Measurements from ENCODE around the gene ITGB2.

ITGB2 gene

DNA sequence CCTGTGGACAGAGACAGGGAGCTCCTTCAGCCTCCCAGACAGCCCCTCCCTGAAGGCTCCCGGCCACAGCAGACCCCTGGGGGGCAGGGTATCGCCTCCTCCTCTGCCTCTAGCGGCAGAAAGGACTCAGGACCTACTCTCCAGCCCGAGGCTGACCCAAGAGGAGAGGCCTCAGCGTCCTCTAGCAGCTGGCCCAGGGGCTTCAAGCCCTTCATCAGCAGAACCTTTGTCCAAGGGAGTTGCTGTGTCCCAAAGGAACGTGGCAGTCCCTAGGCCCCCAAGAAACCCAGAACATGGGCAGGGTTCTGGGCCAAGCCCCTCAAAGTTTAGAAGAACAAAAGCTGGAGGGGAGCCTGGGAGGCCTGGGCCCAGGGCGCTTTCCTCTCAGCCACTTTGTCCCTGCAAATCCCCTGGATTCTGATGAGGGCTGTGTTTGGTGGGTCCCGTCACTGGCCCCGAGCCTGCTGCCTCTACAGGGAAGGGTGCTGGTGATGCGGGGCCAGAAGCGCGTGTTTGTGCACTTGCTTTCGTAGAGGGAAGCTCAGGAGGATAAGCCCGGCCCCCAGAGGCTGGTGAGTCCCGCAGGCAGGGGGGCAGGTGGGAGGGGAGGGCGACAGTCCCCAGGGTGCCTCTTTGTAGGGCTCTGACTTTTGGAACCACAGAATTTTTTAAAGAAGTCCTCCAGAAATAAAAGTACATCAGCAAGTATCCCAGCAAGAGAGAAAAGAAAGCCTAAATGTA, 13.3 kb downstream of the ITGB2 start:
- no peaks in the 10 kb centered on the region for H3K36me3 ChIP-seq (ENCODE audit: control insufficient read depth, insufficient read depth, low read length)

DNA sequence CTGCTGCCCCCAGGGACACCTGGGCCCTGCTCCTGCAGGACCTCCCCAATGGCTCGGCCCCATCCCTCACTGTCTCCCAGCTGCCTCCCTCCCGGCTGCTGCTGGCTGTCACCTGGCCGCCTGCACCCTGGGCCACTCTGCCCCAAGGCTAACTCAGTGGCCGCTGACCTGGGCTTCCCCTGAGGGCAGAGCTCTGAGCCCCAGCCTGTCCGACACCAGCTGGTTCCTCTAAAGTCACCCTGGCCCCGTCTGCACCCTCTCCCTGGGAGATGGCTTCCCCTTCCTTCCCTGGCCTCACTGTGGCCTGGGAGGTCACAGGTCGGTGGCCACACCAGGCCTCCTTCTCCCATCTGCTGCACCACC, 15.0 kb downstream of the ITGB2 start:
- Histone ChIP-seq H3K9ac (ENCODE audit: low read length) (no peak overlapping the region), H3K36me3 (ENCODE audit: control insufficient read depth, insufficient read depth, low read length) (peaks cover 7% of the 10 kb centered on the region), H3K27me3 (ENCODE audit: control insufficient read depth, insufficient read depth, low read length) (no peaks in the 10 kb centered on the region), H3K4me3 (ENCODE audit: low read length) (no peak overlapping the region), H3K4me1 (ENCODE audit: control insufficient read depth, insufficient read depth, low read length) (peaks cover 12% of the 10 kb centered on the region), H3K27ac (ENCODE audit: low read depth, low read length) (no peak overlapping the region)

More for the DNA sequence above, 13.3 kb downstream of the ITGB2 start:
- Histone ChIP-seq H3K9ac (ENCODE audit: low read length) (peak overlapping the region; percentile 16), H3K27me3 (ENCODE audit: control insufficient read depth, insufficient read depth, low read length) (no peaks in the 10 kb centered on the region), H3K4me3 (ENCODE audit: low read length) (peak overlapping the region; percentile 2), H3K4me1 (ENCODE audit: control insufficient read depth, insufficient read depth, low read length) (peaks cover 20% of the 10 kb centered on the region), H3K27ac (ENCODE audit: low read depth, low read length) (peak overlapping the region; percentile 33)

- Histone ChIP-seq H3K9ac (ENCODE audit: low read length) (no peak overlapping the region), H3K27ac (ENCODE audit: low read depth, low read length) (no peak overlapping the region), H3K4me3 (ENCODE audit: low read length) (no peak overlapping the region), H3K36me3 (ENCODE audit: control insufficient read depth, insufficient read depth, low read length) (peaks cover 7% of the 10 kb centered on the region), H3K27me3 (ENCODE audit: control insufficient read depth, insufficient read depth, low read length) (no peaks in the 10 kb centered on the region), H3K4me1 (ENCODE audit: control insufficient read depth, insufficient read depth, low read length) (peaks cover 12% of the 10 kb centered on the region)
These were observed 15.5 kb downstream of the ITGB2 start for GRCh38 chr21:44905016-44905727.

DNA sequence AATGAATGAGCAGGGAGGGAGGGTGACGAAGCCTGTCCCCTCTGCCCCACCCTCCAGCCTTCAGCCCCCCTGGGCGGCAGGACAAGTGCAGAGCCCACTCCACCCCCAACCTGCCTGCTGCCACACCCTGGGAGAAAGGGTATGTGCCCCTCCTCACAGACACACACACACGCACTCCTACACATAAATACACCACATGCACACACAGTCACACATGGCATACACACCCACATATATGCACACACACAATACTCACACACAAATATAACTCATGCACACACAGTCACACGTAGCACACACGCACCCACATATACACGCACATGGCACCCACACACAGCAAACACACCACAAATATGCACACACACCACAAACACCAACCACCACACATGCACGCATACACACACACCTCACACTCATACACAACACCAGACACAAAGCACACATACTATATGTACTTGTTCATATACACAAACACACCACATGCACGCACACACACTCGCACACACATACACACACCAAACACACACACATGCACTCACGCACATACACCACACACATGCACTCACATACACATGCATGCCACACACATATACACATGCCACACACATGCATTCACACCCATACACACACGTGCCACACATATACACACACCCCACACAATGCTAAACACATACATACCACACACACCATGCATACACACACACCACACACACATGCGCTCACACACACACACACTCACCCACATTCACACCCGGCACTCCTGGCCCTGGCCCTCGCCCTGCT, 16.4 kb downstream of the ITGB2 start:
- Histone ChIP-seq H3K4me1 (ENCODE audit: control insufficient read depth, insufficient read depth, low read length) (peaks cover 10% of the 10 kb centered on the region), H3K4me3 (ENCODE audit: low read length) (no peak overlapping the region), H3K9ac (ENCODE audit: low read length) (no peak overlapping the region), H3K27ac (ENCODE audit: low read depth, low read length) (no peak overlapping the region), H3K27me3 (ENCODE audit: control insufficient read depth, insufficient read depth, low read length) (no peaks in the 10 kb centered on the region), H3K36me3 (ENCODE audit: control insufficient read depth, insufficient read depth, low read length) (peaks cover 7% of the 10 kb centered on the region)

DNA sequence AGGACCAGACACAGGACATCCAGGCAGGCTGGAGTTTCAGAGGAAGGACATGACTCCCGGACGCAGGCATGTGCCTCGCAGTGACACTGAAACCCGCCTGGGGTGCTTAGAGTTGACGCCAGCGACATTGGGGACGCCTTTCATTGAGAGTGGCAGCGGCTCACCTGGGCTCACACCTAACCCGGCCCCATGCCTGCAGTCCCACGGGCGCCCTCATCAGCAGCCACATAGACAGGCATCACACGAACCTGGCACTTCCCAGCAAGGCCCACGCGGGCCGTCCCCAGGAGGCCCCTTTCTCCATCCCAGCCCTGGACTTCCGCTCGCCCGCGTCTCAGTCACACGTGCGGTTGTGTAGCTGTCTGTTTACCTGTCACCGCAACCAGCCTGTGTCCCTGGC, 17.0 kb downstream of the ITGB2 start:
- H3K4me3 ChIP-seq (ENCODE audit: low read length): no peak overlapping the region
- H3K27ac ChIP-seq (ENCODE audit: low read depth, low read length): no peak overlapping the region
- no peaks in the 10 kb centered on the region for H3K27me3 ChIP-seq (ENCODE audit: control insufficient read depth, insufficient read depth, low read length)
- peaks cover 4% of the 10 kb centered on the region for H3K4me1 ChIP-seq (ENCODE audit: control insufficient read depth, insufficient read depth, low read length)
- H3K9ac ChIP-seq (ENCODE audit: low read length): no peak overlapping the region
- peaks cover 7% of the 10 kb centered on the region for H3K36me3 ChIP-seq (ENCODE audit: control insufficient read depth, insufficient read depth, low read length)

DNA sequence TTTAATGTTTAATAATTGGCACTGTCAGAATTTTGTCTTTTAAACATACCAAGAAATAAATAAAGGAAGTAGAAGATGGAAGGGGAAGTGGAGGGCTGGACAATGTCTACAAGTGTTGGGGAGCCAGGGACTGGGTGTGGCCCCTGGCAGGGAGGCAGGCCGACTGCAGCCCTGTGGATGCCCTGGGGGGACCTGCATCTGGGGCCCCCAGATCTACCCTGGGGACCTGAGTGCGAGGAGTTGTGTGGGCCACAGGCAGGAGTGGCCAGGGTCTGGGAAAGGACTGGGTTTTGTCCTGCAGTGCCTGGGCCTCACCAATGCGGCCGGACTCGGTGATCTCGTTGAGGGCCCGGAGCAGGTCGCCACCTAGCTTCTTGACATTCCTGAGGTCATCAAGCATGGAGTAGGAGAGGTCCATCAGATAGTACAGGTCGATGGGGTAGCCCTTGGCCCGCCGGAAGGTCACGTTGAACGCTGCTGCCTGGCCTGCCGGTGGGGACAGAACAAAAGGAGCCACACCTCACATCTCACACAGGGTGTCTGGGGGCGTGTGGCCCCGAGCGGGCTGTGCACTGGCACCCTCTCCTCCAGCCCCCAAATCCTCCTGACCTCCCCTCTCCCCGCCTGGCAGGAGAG, 17.5 kb downstream of the ITGB2 start:
- H3K36me3 ChIP-seq (ENCODE audit: control insufficient read depth, insufficient read depth, low read length): peaks cover 7% of the 10 kb centered on the region
- no peaks in the 10 kb centered on the region for H3K4me1 ChIP-seq (ENCODE audit: control insufficient read depth, insufficient read depth, low read length)
- H3K9ac ChIP-seq (ENCODE audit: low read length): no peak overlapping the region
- H3K27me3 ChIP-seq (ENCODE audit: control insufficient read depth, insufficient read depth, low read length): no peaks in the 10 kb centered on the region
- H3K27ac ChIP-seq (ENCODE audit: low read depth, low read length): no peak overlapping the region
- H3K4me3 ChIP-seq (ENCODE audit: low read length): no peak overlapping the region

DNA sequence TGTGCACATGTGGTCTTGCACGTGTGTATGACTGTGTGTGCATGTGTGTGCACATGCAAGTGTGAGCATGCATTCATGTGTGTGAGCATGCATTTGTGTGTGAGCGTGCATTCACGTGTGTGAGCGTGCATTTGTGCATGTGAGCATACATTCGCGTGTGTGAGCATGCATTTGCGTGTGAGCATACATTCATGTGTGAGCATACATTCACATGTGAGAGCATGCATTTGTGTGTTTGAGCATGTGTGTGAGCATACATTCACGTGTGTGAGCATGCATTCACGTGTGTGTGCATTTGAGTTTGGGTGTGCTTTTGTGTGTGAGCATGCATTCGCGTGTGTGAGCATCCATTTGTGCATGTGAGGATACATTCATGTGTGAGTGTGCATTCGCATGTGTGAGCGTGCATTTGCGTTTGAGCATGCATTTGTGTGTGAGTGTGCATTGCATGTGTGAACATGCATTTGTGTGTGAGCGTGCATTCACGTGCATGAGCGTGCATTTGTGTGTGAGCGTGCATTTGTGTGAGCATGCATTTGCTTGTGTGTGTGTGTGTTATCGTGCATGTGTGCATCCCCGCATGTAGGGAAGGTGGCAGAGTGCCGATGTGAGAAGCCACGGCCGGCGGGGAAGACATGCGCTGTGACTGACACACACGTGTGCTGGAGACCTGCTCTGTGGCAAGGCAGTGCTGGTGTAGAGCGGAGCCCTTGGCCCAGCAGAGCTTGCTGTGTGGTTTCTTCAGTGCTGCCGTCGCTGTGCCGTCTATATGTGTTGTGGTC, 18.2 kb downstream of the ITGB2 start:
- Histone ChIP-seq H3K27me3 (ENCODE audit: control insufficient read depth, insufficient read depth, low read length) (no peaks in the 10 kb centered on the region), H3K9ac (ENCODE audit: low read length) (no peak overlapping the region), H3K4me1 (ENCODE audit: control insufficient read depth, insufficient read depth, low read length) (no peaks in the 10 kb centered on the region), H3K4me3 (ENCODE audit: low read length) (no peak overlapping the region), H3K36me3 (ENCODE audit: control insufficient read depth, insufficient read depth, low read length) (peaks cover 7% of the 10 kb centered on the region), H3K27ac (ENCODE audit: low read depth, low read length) (no peak overlapping the region)

GRCh38 chr21:44901391-44902074, 19.2 kb downstream of the ITGB2 start:
- Histone ChIP-seq H3K4me3 (ENCODE audit: low read length) (no peak overlapping the region), H3K4me1 (ENCODE audit: control insufficient read depth, insufficient read depth, low read length) (no peaks in the 10 kb centered on the region), H3K27me3 (ENCODE audit: control insufficient read depth, insufficient read depth, low read length) (no peaks in the 10 kb centered on the region), H3K9ac (ENCODE audit: low read length) (no peak overlapping the region), H3K27ac (ENCODE audit: low read depth, low read length) (no peak overlapping the region), H3K36me3 (ENCODE audit: control insufficient read depth, insufficient read depth, low read length) (peaks cover 7% of the 10 kb centered on the region)

GRCh38 chr21:44900559-44901251, 20.0 kb downstream of the ITGB2 start:
- Histone ChIP-seq H3K4me3 (ENCODE audit: low read length) (no peak overlapping the region), H3K4me1 (ENCODE audit: control insufficient read depth, insufficient read depth, low read length) (no peaks in the 10 kb centered on the region), H3K27me3 (ENCODE audit: control insufficient read depth, insufficient read depth, low read length) (no peaks in the 10 kb centered on the region), H3K27ac (ENCODE audit: low read depth, low read length) (no peak overlapping the region), H3K36me3 (ENCODE audit: control insufficient read depth, insufficient read depth, low read length) (peaks cover 7% of the 10 kb centered on the region), H3K9ac (ENCODE audit: low read length) (no peak overlapping the region)

- H3K9ac ChIP-seq (ENCODE audit: low read length): no peak overlapping the region
- H3K4me1 ChIP-seq (ENCODE audit: control insufficient read depth, insufficient read depth, low read length): no peaks in the 10 kb centered on the region
- no peaks in the 10 kb centered on the region for H3K27me3 ChIP-seq (ENCODE audit: control insufficient read depth, insufficient read depth, low read length)
- H3K4me3 ChIP-seq (ENCODE audit: low read length): no peak overlapping the region
- peaks cover 7% of the 10 kb centered on the region for H3K36me3 ChIP-seq (ENCODE audit: control insufficient read depth, insufficient read depth, low read length)
- no peak overlapping the region for H3K27ac ChIP-seq (ENCODE audit: low read depth, low read length)
These were observed 20.7 kb downstream of the ITGB2 start for GRCh38 chr21:44899768-44900558.

All from rectal smooth muscle tissue (tissue), 1 donor.